ENCODE measurements around the gene OR5M11.
"Not testable (repeated sequence)": the region's sequence is repeated elsewhere in the genome, so short reads cannot be mapped to it uniquely, and the experiment has no call there.

The OR5M11 gene

DNA sequence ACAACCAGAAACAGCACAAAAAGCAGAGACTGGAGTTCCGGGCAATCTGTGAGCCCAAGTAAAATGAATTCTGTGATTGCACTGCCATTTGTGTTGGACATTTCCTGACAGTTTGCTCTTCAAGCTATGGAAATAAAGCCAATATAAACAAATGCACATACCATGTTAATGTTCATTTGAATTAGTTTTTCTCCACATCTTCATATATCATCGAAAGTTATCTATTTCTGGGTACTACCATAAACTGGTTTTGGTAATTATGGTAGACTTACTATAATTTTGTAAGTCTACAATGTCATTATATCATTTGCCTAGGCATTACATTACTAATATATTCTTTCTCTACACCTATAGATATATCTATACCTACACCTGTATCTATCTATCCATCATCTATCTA lies at the start of gene OR5M11:
Gene OR5M11 (minus strand): TSS at position 101 of the 400 bp plus-strand sequence. CDS start 0 bp downstream, at position 101.
- no peak for DNase-seq

DNA sequence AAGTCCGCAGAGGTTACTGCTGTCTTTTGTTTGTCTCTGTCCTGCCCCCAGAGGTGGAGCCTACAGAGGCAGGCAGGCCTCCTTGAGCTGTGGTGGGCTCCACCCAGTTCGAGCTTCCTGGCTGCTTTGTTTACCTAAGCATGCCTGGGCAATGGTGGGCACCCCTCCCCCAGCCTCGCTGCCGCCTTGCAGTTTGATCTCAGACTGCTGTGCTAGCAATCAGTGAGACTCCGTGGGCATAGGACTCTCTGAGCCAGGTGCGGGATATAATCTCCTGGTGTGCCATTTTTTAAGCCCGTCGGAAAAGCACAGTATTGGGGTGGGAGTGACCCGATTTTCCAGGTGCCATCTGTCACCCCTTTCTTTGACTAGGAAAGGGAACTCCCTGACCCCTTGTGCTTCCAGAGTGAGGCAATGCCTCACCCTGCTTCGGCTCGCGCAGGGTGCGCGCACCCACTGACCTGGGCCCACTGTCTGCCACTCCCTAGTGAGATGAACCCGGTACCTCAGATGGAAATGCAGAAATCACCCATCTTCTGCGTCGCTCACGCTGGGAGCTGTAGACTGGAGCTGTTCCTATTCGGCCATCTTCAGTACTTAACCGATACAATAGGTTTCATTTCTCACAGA lies 49.1 kb upstream of the OR5M11 start:
- not testable (repeated sequence) for DNase-seq

DNA sequence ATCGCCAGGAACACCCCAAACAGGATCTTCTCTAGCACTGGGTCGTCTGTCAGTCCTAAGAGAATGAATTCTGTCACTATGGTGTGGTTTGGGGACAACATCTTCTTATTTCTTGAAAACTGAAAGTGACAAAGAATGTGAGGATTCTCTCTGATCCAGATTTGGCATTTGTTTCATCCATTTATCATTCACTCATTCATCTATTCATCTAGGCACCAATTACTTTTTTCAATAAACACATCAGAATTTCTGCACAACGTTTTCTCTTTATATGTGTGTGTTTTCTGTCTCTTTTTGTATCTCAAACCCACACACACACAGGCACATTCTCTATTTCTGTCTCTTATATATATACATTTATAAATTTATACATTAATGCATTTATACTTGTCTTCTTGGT lies 34.6 kb upstream of the OR5M11 start, which contains the start of gene OR5M10:
Gene OR5M10 (minus strand): TSS at position 101 of the 400 bp plus-strand sequence. CDS start 0 bp downstream, at position 101.
- no peak for DNase-seq

DNA sequence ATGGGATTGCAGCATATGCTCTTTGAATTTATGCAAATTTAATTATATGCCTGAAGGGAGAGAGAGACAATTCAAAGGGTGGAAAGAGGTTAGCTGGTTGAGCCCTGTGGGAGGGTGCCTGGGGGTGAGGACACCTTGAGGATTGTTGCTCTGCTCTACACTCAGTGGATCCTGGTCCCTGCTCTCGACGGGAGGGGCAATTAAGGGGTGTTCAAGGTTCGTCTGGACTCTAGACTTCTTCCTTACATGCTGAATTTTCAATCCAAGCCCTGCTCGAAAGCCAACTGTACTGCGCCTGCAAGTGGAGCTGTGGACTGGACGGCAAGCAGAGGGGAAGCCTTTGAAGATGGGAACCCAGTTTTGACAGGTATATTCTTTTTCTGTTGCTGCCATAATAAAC lies 15.5 kb upstream of the OR5M11 start:
- no peak for DNase-seq

DNA sequence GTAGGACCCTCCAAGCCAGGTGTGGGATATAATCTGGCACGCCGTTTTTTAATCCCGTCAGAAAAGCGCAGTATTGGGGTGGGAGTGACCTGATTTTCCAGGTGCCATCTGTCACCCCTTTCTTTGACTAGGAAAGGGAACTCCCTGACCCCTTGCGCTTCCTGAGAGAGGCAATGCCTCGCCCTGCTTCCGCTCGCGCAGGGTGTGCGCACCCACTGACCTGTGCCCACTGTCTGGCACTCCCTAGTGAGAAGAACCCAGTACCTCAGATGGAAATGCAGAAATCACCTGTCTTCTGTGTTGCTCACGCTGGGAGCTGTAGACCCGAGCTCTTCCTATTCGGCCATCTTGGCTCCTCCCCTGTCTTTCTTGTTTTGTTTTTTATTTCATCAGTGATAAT lies 11.6 kb upstream of the OR5M11 start:
- not testable (repeated sequence) for DNase-seq

DNA sequence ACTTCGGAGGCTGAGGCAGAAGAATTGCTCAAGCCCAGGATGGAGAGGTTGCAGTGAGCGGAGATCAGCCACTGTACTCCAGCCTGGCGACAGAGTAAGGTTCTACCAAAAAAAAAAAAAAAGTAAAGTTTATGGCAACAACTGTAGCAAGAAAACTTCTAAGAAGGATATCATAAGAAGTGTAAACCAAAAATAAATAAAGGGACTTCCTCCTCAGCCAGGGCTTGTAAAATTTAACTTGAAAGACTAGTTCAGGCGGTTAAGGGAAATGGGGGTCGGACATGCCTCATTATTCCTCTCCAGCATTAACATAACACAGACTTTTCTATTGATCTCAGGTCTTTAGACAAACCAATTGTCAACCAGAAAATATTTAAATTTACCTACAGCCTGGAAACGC lies 2.5 kb upstream of the OR5M11 start:
- no peak for DNase-seq

DNA sequence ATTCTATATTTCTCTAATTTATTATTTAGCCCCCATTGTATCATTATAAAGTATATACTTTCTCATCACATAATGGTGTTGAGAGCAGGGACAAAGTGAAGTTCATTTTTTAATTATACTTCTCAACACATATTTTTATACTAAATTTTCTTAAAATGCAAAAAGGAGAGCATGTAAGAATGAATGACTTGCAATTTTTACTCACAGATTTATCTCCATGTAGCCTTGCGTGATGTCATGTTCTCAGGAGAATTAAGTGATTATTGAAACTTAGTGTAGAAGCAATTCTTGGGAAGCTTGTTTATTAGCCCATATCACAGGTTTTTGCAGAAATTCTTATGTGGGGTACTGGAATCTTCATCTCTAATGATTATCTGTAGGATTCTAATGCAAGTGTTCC lies 682 bp upstream of the OR5M11 start:
- no peak for DNase-seq

DNA sequence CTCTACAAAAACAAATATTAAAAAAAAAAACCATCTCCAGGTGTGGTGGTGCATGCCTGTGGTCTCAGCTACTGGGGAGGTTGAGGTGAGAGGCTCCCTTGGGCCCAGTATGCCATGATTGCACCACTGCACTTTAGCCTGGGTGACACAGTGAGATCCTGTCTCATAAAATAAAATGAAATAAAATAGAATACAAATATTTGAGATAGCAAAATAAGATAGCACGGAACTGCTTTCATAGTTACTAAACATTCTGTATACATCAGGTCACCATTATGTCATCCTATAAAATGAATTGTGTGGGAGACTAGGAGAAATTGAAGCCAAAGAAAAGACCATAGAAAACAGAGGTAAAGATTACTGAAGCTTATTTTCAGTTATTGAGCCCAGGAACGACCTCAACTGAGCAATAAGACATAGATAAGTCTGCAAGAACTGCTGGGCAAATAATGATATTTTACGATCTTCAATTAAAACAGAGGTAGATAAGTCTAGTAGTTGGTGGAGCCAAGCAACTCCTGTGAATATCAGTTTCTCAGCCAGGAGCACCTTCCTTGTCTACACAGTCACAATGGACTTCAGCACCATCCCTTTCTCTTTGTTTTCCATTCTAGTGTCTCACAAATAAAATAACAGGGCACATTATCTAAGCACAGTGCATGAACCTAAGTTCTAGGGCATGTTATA lies 9.9 kb downstream of the OR5M11 start:
- DNase-seq = no peak

DNA sequence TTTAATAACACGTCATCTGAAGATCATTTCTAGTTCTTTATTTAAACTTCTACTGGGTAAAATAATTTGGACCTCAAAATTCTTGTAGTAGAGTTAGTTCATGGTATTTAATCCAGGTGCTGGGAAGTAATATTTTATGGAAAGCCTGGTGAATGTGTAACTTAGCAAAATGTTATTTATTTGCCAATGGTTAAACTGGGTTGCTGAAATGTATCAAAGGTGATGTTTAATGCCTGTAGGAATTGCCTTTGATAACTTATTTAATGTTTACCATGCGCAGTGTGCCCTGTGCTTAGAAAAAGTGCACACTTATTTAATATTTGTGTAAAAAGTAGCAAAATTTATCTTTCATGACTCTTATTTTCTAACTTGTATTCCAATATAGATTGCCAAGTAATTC lies 11.2 kb downstream of the OR5M11 start:
- no peak for DNase-seq

DNA sequence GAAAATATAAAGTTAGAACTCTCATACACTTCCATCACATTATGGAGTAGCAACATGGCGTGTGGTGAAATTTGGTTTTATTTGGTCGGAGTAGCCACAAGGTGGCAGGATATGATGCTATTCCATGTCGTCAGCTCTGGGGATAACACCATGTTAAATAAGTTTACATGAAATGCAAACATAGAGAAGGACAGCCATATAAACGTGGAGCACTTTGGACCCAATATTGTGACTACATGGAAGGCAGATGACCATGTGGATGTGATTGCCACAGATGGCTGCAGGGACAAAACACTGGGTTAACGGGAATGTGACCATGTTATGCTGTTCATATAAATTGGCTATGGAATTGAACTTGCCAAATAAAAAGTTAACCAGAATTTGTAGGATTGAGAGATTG lies 21.0 kb downstream of the OR5M11 start:
- no peak for DNase-seq

DNA sequence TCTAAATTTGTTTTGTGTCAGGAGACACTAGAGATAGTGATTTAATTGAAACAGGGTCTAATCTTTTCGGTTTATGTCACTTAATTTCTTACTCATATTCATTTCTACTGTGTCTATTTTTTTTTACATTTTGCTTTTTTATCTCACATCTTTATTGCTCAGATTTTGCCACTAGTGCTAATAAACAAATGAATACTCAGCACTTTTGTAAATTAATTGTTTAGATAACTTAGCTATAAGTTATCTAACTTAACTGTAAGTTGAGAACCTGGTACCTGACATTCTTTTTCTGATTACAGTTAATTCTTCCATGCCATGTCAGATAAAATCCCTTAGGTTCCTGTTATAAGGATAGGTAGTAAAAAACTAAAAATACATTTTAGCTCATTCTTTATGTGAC lies 29.8 kb downstream of the OR5M11 start:
- no peak for DNase-seq

DNA sequence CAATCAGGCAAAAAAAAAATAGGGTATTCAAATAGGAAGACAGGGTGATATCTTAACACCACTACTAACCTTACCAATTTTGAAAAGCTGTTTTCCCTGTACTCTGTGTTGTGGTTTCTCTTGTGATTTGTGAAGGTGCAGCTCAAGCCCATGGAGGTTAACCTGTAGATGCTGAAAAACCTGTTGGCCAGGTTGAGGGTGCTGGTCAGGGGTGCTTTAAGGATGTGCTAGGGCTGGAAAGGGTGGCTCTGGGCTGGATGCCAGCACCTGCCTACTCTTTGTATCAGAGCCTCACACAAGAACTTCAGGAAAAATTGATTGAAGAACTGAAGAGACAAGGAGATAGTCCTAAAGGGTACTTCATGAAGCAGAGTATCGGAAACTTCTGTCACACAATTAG lies 33.6 kb downstream of the OR5M11 start:
- no peak for DNase-seq

DNA sequence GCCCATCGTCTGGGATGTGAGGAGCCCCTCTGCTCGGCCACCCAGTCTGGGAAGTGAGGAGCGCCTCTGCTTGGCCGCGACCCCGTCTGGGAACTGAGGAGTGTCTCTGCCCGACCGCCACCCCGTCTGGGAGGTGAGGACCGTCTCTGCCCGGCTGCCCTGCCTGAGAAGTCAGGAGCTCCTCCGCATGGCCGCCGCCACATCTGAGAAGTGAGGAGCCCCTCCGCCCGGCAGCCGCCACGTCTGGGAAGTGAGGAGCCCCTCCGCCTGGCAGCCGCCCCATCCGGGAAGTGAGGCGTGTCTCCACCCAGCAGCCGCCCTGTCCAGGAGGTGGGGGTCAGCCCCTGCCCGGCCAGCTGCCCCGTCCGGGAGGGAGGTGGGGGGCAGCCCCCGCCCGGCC lies 46.0 kb downstream of the OR5M11 start:
- no peak for DNase-seq

DNA sequence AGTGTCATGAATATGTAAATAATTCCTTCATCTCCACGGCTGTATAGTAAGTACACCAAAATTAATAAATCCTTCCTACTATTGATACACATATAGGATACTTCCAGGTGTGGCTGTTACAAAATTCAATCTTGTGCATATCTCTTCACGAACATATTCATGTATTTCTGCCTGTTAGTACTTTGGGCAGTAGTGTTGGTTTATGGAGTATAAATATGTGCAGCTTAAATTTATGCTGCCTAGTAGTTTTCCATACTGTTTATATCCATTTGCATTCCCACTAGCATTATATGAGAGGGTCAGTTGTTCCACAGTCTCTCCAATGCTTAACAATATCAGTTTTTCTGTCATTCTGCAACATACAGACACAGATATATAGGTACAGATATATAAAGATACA lies 47.9 kb downstream of the OR5M11 start:
- no peak for DNase-seq

Measured in activated CD4-positive, alpha-beta T cell treated with anti-CD3 and anti-CD28 coated beads, Interleukin-2, amount 50 U/mL, for 16 hours (primary cell).